Panc1 (cell line): ENCODE measurements around the gene FLT3.

Experiments used
- CTCF ChIP-seq: fragments of 450-650 bp; IDR thresholded peaks from 2 replicates; pipeline ENCODE4 v1.5.1; 2017; ENCODE audit warnings: mild to moderate bottlenecking
- POLR2AphosphoS5 ChIP-seq: IDR thresholded peaks from 2 replicates; pipeline ENCODE4 v1.6.1; 2012; ENCODE audit warnings: mild to moderate bottlenecking, low read depth, low read length, moderate library complexity
- REST ChIP-seq, 2 experiments: IDR thresholded peaks; 2 replicates each; pipeline ENCODE4 v1.6.1; 2011 to 2012; ENCODE audit warnings: low read depth in 2 of 2, control low read depth in 1 of 2, low read length in 1 of 2, mild to moderate bottlenecking in 1 of 2, moderate library complexity in 1 of 2; ENCODE audit not compliant: insufficient read depth in 1 of 2
- SIN3A ChIP-seq: IDR thresholded peaks from 2 replicates; pipeline ENCODE4 v1.6.1; 2012; ENCODE audit warnings: low read depth, mild to moderate bottlenecking, low read length, moderate library complexity, borderline replicate concordance; ENCODE audit not compliant: insufficient read depth
- TCF7L2 ChIP-seq: IDR thresholded peaks from 2 replicates; pipeline ENCODE4 v1.6.1; 2011; ENCODE audit warnings: mild to moderate bottlenecking, low read depth, low read length, inconsistent platforms

- TF ChIP-seq REST (IDR thresholded peaks at IDR 0.05; ENCODE audit: insufficient read depth in 1 of 2, low read depth in 2 of 2, low read length in 1 of 2) (no peak), CTCF (no peak), POLR2AphosphoS5 (no peak), TCF7L2 (no peak), SIN3A (no peak)
Observed at GRCh38 chr13:28147495-28147894, 47.1 kb upstream of the FLT3 start.
